UCSD-AML1 (cell line): ENCODE measurements around the gene SLC4A1.

Experiments
- DNase-seq: peaks from one replicate; lab custom pipeline; 2025; ENCODE audit not compliant: unreplicated experiment; lab: John Stamatoyannopoulos, UW

Gene SLC4A1

DNA sequence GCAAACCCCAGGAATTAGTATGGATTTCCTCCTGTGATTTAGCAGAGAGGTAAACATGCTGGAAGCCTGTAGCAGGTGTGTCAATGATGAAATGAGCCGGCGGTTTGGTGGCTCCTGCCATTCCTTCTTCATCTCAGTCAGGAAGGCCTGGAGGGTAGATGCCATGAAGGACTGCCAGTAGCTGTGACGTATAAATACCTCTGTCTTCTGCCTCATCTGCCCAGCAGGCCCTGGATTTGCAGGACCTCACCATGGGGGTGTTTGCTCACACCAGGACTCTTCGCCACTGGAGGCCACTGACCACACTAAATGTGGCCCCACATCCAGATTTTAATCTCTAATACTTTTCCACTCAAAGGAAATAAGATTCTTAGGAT is 16.1 kb upstream of the SLC4A1 start:
- DNase-seq = no peak

DNA sequence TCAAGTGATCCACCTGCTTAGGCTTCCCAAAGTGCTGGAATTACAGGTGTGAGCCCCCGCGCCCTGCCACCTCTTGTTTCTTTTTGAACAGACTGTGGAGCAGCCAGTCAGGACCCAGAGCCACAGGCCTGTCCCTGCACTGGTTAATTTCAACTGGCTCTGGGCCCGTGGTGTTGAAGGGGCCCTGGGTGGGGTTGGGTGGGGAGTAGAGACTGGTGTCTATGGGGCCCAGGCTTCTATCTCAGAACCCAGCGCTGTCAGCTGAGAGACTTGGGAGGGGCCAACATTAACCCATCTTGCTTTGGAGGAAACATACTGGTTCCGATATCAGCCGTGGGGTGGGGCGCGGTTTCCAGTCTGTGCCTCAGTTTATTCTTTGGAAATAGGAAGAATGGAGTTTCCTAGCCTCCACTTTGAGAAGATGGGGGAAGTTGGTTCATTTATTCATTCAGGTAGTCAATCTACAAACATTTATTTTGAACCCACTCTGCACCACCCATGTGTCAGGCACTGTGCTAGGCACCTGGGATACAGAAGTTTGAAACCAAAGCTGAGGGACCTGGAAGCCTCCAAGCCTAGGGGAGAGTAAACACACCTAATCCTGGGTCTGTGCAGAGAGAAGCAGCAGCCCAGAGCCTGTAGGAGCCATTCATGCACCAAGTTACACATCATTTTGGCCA is 15.5 kb upstream of the SLC4A1 start:
- DNase-seq = no peak

DNA sequence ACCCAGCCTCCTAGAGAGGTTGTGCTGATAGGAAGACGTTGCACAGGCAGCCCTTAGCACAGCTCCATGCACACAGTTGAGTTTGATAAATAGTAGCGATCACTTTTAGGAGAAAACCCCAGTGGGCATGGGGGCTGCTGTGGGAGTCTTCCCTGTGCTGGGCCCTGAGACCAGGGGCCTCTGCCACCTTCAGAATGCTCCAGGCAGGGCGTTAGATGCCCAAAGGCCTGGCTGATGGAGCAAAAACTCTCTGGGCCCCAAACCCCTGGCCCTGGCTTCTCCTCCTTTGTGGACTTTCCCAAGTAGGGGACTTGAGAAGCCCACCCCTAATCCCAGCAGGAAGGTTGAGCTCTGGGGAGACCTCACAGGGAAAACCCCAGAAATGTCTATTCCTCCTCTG is 14.3 kb upstream of the SLC4A1 start:
- no peak for DNase-seq

DNA sequence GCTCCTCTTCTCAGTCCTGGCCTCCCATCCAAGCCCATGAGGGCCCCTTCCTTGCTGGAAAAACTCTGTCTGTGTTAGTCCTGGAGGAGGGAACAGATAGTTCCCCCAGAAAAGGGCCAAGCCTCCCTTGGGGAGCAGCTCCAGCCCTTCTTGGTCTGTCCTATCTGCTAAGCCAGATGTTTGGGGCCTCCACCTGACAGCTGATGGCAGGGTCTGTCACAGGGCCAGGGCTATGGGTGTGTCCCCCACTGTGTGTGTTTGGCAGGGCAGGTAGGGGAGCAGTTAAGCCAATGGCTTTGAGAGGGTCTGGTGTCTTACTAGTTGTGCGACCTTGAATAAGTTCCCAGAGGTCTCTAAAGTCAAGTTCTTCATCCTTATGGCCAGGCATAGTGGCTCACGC is 13.6 kb upstream of the SLC4A1 start:
- DNase-seq = no peak

DNA sequence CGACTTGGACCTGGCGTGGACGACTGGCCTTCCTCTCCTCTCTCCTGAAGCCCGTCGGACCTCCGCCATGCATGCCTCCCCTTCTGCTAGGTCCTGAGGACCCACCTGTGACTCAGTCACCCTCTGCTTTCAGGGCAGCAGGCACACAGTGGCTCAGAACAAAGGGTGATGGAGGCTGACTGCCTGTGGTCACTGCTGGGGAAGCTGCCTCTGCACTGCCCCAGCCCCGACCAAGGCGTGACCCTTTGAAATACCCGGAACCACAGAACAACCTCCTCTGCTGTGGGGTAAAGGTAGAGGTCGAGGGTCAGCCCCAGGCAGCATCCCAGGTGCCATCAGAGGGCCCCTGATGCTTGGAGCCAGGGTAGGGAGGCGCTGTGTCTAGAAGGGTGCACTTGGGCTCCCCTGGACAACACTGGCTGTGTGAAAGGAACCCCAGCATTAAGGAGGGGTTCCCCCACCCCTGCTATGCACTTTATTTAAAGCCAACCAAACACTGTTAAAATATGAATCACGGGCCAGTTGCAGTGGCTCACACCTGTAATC is 12.5 kb upstream of the SLC4A1 start:
- DNase-seq = no peak

DNA sequence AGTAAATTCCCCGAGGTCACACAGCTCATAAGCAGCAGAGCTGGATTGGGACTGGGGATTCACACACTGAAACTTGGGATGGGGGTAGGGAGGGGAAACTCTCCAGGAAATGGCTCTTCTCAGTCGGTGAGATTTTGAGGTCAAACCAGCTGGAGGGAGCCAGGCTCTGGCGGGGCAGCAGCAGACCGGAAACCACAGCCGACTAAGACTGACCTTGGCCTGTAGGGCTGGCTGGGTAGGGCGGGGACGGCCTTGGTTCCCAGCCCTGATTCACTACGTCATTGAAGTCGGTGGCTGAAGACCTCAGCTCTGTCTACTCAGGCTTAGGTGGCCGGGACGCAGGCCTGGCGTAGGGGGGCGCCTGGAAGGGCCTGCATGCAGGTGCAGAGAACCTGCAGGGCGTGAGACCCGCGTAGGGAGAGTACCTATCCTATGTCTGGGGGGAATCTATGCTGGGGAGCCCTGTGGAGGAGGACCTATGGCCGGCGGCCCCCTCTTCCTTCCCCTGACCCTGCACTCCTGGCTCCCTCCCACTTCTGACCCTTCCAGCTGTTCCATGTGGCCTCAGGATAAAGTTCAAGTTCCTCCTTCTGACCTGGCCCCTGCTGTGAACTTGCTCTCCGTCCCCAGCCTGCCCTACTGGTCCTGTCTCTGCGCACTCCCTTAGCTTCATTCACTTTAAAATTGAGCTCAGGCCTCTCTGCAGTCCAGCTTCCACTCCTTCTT is 11.9 kb upstream of the SLC4A1 start:
- peak; percentile 86 for DNase-seq

DNA sequence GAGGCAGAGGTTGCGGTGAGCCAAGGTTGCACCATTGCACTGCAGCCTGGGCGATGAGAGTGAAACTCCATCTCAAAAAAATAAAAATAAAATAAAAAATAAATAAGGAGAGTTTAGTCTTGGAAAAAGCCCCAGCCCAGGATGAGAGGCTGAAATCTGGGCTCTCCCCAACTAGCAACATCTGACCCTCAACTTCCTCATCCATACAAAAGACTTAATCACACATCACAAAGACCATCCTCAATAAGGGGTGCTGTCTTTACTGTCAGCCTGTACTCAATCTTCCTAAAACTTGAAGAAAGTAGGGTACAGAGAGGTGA is 11.4 kb upstream of the SLC4A1 start:
- DNase-seq = no peak

DNA sequence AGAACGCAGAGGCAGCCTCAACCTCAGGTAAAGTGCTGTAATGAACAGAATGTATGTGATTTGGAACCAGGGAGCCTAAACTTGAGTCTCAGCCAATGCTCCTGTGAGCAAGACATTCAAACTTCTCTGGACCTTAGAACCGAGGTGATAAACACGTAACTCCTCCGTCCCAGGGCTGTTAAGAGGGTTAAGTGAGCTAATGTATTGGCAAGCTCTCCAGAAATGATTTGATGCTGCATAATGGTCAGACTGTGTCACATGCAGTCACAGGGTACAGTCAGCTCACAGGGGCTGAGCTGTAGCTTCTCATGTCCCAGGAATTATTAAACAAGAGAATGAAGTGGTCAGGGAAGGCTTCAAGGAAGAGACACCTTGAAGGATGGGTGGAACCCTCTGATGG is 10.0 kb upstream of the SLC4A1 start:
- DNase-seq = no peak

DNA sequence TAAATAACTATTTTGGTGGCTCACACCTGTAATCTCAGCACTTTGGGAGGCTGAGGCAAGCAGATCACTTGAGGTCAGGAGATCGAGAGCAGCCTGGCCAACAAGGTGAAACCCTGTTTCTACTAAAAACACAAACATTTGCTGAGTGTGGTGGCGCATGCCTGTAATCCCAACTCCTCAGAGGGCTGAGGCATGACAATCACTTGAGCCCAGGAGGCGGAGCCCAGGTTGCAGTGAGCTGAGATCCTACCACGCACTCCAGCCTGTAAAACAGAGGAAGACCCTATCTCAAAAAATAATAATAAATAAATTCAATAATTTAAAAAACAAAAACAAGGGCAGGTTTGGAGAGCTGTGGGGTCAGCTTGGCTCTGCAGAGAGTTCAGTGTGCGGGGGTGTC is 5.7 kb upstream of the SLC4A1 start:
- DNase-seq = no peak

DNA sequence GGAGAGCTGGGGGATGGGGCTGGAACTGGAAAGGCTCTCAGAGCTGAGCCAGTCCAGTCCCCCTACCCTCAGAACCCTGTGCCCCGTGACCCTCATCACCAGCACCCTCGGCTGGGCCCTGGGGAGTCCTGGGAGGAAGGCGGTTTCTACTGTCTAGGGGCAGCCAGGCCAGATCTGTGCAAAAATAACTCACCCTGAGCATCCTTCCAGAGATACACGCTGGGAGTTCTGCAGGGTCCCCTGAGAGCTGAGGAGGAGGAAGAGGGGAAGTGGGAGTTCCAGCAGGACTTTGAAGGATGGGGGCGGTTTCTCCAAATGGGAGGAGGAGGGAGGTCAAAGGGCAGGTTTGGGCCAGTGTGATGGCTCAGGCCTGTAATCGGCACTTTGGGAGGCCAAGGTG is 5.0 kb upstream of the SLC4A1 start:
- no peak for DNase-seq

DNA sequence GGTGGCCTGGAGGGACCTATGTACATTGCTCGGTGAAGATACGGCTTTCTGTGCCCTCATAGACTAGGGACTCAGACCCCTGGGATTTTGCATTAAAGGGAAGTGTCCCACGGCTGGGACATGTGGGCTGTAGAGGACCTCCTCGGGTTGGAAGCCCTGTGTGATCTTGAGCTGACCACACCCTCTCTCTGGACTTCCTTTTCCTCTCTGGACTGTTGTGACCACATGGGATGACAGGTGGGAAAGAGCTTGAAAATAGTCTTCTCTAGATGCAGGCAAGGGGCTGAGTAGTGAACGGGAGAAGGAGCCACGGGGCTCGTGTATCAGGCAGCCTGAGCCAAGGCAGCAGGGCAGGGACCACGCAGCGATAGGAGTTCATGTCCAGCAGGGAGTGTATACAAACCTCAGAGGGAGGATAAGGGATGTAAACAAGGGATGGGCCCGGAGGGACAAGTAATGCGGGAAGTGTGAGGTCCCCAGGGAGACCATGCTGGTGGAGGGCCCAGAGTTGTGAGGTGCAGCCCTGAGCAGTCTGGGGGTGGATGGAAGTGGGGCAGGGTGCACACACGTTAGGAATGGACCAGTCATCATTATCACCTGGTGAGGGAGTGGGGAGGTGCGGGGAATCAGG is 4.5 kb upstream of the SLC4A1 start:
- no peak for DNase-seq

DNA sequence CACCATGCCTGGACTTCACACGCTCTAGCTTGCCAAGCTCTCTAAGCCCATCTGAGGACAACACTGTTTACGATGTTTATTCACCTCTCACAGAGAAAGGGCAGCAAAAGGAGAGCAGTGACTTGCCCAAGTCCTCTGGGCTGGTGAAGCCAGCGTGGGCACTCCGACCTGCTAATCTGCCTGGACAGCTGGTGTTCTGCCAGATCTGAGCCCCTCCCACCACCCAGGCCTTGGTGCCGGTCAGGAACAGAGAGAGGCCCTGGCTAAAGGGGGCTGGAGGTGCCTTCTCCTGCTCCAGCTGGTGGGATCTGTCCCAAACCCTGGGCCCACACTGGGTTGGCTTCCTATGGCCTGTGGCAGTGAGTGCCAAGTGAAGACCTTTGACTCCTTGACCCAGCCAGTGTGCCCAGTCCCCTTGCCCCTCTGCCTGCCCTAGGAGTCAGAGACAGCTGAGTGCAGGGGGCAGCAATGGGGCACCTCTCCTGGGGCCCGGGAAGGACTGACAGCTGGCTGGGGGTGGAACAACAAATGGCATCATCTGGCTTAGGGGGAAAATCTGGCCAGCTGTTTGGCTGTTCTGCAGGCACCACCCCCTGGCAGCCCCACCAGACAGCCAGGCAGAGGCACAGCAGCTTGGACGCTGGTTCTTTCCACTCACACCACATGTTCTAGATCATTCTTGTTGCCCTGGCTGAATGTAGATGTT is 1.8 kb upstream of the SLC4A1 start:
- no peak for DNase-seq

DNA sequence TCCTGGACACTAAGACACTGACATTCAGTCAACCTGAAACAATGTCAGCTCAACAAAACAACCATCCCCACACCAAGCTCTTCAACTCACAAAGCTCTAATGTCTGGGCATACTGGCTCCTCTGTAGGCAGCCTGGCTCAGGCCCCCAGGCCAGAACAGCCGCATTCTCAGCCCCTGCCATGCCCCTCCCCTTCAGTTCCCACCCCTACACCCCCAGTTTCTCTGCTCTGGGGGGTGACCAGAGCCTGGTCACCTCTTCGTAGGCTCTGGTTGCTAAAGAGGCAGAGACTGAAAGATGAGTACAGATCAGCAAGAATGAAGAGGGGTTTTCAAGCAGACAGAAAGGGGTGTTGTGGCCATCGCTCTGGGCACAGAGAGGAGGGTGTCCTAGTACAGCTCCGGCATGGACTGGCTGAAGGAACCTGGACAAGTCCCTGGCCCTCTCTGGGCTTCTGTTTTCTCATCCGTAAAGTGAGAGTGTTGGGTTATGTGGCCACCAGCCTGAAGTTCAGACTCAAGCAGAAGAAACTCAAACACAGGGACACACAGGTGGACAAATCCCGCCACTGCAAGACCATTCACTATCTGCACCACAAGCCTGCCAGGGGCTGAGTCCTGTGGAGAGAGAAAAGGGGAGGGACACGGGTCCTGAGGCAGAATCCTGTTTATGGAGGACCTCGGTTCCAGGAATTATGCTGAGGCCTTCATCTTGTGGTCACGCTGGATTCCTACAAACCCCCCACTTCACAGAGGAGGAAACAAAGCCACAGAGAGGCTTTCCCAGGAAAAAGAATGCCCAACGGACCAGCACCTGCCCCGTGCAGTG is 987 bp upstream of the SLC4A1 start:
- no peak for DNase-seq

DNA sequence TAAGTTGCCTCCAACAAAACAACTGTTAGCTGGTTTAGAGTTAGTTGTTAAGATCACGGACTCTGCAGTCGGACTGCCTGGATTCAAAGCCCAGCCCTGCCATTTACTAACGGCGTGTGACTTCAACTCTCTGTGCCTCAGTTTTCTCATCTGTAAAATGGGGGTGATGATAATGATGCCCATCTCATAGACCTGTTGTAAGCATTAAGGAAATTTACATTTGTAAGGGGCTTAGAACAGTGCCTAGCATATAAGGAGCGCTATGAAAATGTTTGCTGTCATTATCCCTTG is 825 bp downstream of the SLC4A1 start:
- DNase-seq = no peak

DNA sequence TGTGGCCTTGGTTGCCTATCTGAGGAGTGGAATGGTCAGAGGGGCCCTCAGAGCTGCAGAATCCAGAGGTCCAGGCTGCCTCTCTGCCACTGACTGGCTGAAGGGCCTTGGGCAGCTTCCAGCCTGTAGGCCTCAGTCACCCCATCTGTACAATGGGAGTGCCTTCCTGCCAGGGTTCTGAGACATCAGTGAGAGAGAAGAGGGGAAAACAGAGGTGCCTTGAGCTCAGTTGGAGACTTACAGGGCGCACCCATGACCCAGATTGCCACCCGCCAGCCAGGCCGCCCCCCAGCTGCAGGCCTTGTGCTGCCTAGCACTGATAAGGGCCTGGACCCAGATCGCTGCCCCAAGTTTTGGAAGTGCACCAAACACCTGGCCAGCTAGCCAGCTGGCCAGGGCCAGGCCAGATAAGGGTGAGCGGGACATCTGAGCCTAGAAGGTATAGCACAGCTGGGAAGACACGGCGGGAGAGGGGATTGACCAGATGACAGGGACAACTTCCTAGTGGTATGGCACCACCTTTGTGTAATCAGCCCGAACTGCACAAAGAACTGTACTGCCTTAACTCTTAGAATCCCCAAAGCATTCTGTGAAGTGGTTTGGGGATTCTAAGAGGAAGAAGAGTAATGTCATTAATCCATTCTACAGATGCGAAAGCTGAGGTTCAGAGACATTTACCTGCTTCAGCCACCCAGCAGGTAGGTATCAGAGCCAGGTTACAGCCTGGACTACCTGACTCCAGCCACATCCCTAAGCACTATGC is 1.4 kb downstream of the SLC4A1 start:
- no peak for DNase-seq

DNA sequence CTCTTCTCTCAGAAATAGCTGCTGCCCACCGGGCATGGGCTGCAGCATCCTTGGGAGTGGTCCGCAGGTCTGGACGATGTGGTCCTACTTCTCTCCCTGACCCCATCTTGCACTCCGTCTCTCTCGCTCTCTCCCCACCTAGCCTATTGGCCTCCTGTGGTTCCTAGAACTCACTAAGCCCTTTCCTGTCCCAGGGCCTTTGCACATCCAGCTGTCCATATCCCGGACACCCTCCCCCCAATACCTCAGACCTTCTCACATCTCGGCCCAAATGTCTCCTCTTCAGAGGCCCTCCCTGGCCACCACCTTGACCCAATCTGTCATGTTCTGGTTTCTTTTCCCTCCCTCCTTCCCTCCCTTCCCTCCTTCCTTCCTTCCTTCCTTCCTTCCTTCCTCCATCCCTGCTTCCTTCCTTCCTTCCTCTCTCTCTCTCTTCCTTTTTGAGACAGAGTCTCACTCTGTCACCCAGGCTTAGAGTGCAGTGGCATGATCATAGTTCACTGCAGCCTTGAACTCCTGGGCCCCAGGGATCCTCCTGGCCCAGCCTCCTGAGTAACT is 4.5 kb downstream of the SLC4A1 start:
- no peak for DNase-seq

DNA sequence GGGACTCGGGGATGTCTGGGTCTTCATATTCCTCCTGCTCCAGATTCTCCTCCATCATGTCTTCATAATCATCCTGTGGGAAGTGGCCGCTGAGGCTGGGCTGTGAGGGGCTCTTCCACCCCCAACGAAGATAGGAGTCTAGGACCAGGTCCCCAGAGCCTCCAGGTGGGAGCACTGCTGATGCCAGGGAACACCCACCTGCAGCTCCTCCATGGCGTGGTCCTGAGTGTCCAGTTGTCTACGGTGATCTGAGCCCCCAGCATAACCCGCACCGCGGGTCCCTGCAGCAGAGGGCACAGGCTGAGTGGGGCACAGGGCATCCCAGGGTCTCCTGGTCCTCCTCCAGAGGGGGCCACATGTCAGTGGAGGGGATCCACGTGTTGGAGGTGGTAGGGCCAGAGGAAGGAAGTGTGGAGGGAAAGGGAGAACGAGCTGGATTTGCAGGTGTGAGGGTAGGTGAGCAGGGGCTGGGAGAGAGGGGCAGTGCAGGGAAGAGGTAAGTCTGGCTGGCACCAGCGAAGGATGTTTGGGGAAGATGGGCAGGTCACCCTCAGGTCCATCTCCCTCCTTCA is 5.2 kb downstream of the SLC4A1 start:
- DNase-seq = no peak

DNA sequence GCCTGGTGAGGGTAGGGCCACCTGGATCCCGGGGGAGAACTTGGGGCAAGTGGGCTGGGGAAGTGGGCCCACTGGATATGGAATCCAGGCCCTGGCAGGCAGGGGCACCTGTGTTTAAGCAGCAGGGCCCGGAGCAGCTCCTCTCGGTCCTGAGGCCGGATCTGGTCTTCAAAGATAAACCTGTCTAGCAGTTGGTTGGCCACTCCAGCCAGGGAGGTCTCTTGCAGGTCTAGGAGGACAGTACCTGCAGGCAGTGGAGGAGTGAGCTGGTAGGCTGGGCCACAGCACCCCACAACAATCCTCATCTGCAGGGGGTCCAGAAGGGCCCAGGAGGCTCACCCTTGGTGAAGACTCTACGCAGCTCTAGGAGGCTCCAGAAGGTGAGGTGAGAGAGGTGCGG is 7.6 kb downstream of the SLC4A1 start:
- DNase-seq = no peak

DNA sequence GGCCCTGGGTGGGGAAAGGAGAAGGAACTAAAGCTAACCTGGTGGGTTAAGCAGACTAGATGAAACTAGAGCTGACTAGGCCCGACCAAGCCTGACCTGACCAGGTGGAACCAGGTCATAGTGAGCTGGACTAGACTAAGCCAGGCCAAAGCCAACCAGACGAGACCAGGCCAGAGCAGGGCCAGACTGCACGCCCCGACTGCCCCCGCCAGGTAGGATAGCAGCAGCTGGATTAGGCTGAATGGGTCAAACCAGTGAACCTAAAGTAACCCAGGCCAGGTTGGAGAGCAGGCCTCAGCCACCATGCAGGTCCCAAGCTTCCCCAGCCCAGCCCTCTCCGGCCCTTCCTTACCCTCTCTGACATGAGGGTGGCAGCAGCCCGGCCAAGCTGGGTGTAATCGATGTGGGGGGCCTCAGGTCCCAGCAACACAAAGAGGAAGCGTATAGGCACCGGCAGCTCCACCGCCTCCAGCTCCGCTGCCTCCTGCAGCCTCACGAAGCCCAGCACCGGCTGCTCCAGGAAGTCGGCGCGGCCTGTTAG is 9.1 kb downstream of the SLC4A1 start:
- DNase-seq = peak; percentile 44
